GM12801 (cell line): ENCODE measurements around the gene ELP2.

ENCODE experiments used
- TF ChIP-seq, protein P1 (sequence below): IDR thresholded peaks from one replicate; pipeline ENCODE4 v1.5.1; 2011; ENCODE audit warnings: control low read depth; ENCODE audit not compliant: insufficient read length; ENCODE audit errors: extremely low read depth

The ELP2 gene

DNA sequence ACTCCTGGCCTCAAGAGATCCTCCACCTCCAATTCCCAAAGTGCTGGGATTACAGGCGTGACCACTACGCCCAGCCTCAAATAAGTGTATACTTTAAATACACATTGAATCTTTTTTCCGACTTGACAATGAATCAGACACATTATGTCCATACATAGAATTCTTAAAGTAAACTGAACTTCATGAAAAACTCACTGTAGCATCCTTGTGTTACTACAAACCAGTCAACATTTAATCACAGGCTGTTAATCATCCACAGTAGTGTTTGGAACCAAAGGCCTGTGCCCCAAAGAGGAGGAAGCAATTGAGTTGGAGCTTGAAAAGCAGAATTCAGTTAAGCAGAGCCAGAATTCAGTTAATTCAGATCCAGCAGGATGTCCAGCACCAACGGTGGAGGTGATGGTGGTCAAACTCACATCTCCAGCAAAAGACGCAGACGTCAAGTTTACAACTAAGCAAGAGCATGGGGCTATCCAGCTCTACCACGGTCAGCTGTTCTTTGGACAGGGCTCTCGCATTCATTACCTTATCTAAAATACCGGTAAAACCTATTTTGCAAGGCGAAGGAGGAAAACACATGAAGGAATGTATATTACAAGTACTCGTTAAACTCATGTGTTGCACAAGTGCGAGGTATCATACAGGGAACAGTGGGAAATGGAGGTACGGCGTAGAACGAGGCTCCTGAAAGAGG is 1.7 kb upstream of the ELP2 start:
- TF ChIP-seq, protein P1, sequence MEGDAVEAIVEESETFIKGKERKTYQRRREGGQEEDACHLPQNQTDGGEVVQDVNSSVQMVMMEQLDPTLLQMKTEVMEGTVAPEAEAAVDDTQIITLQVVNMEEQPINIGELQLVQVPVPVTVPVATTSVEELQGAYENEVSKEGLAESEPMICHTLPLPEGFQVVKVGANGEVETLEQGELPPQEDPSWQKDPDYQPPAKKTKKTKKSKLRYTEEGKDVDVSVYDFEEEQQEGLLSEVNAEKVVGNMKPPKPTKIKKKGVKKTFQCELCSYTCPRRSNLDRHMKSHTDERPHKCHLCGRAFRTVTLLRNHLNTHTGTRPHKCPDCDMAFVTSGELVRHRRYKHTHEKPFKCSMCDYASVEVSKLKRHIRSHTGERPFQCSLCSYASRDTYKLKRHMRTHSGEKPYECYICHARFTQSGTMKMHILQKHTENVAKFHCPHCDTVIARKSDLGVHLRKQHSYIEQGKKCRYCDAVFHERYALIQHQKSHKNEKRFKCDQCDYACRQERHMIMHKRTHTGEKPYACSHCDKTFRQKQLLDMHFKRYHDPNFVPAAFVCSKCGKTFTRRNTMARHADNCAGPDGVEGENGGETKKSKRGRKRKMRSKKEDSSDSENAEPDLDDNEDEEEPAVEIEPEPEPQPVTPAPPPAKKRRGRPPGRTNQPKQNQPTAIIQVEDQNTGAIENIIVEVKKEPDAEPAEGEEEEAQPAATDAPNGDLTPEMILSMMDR = no peak

DNA sequence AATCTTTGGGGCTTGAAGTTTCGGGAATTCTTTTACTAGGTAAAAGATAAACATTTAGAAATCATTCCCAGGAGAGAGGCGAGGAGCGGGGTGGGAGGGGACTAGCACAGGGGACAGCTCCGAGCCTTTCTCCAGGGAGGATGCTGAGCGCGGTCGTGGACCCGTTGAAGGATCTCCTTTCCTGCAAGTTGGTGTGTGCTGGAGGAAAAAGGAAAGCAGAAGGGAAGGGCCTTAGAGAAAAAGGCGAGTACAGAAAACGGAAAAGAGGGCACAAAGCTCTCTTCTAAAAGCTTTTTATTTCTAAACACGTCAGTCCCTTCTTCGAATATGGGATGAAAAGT is 1.2 kb upstream of the ELP2 start:
- TF ChIP-seq, protein P1 = no peak

DNA sequence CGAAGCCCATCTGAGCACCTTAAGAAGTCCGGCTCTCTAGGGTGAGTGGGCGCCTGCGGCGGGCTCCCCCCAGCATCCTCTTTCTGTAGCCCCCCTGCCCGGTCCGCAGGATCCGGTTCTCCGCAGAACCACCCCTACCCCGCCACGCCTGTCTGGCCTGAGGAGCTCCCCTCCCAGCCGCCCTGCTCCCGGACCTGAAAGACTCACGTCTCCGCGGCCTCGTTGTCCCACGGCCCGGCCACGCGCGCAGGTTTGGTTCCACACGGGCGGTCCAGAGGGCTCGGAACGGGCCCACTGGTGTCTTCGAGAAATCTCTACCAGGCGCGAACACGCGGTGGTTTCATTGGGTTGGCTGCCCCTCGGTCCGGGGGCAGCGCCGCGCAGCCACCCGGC is 796 bp upstream of the ELP2 start:
- TF ChIP-seq, protein P1 = no peak

DNA sequence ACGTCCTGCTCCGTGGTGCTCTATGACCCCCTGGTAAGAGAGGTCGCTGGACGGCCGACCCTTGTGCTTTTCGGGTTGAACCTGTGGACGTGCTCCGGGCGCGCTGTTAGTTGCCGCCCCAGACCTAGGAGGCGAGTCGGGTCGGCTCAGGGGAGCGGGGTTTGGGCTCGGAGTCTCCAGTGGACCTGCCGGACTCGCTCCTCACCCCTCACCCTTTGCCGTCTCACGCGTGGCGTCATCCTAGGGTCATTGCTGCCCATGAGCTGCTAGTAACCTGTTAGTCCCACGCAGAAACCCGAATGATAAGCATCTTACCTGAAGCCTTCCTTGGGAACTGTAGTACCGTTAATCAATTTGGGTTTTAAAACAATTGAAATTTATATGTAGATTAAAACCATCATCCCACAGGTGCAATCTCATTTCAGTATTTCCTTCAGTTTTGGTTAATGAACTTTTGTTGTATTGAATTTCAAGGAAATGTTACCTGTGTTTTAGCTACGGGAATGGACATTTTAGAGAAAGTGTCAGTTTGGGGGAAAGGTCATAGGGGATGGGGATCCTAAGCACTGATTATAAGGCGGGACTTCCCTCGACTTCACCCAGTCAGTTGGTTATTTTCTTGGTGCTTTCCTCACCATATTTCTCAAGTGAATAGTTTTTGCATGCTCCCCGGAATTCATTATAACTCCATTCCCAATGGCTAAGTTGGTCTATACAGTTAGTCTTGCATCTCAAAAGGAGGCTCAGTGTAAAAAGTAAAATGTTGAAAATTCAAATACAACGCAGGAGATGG is 536 bp downstream of the ELP2 start:
- TF ChIP-seq, protein P1 = no peak

DNA sequence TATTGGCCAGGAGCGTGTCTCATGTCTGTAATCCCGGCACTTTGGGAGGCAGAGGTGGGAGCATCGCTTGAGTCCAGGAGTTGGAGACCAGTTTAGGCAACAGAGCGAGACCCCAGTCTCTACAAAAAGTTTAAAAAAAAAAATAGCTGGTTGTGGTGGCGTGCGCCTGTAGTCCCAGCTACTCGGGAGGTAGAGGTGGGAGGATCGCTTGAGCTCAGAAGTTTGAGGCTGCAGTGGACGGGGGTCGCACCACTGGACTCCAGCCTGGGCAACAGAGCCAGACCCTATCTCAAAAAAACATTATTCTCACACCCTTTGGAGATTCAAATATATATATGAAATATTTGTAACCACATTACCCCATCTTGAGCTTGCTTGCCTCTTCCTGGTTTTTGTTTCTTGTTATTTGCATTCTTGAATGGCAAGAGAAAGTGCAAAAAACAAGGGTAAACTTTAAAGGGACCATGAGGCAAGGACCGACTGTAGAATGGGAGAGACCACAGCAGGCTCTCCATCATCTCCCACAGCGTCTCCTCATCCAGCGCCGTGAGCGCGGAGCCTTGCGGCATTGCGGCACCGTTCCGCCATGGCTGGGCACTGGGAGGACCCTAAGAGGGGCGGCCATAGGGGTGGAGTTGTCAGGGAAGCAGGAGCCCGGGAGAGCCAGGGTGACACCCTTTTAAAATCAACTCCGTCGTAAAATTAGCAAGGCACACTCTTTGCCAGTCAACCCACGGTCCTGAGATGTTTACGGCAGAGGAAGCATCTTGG is 1.4 kb downstream of the ELP2 start:
- TF ChIP-seq, protein P1 = no peak

DNA sequence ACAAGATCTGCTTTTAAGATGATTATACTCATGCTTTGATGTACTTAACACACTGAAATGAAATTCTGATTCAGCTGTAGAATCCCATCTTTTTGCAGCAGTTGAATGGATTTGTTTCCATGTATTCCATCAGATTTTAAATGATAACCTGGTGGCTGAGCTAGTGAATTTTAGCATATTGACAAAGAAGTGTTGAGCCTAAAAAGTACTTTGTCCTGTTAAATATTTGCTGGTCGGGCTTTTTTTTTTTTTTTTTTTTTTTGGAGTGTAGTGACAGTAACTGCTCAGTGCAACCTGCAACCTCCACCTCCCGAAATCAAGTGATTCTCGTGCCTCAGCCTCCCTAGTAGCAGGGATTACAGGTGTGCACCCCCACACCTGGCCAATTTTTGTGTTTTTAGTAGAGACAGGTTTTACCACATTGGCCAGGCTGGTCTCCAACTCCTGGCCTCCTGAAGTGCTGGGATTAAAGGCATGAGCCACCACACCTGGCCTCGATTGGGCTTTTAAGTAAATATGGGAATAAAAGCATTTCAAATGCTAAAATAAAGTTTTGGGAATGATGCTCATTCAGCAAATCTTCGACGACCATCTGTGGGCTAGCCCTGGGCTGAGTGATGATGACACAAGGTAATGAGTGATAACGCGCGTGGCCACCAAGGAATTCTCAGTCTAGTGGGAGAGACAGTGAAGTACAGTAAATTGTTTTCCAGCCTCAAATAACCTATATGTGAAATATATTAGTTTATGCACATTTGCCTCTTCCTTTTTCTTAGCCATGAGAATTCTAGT is 2.2 kb downstream of the ELP2 start:
- TF ChIP-seq, protein P1 = no peak
